T-cell (primary cell): ENCODE measurements around the gene TWIST2. TPM values are rescaled to one million over a fixed set of nuclear protein-coding genes. Genes with fewer than 3 reads are reported as not detected.

Source experiments
- ATAC-seq, 4 experiments: fragments of 200-7000 bp in 3 of 4; fragments of 150-1000 bp in 1 of 4; cut with Tn5 transposase; replicated peaks in 1 of 4; 1 replicate in 3 of 4; 2 replicates in 1 of 4; pipeline ENCODE4 v1.10.0; 2021; ENCODE audit warnings: moderate library complexity in 3 of 4, mild to moderate bottlenecking in 2 of 4, moderate number of reproducible peaks in 1 of 4
- CTCF ChIA-PET, 2 donors: fragments of 300-600 bp; sonication (Branson Sonifier 250); formaldehyde crosslinking; loops; one replicate each; lab custom pipeline; 2022; ENCODE audit warnings: antibody characterized with exemption in 2 of 2; lab: Charles Lee
- POLR2A ChIA-PET, 2 donors: fragments of 300-600 bp; sonication (Branson Sonifier 250); formaldehyde crosslinking; loops; one replicate each; lab custom pipeline; 2022; ENCODE audit warnings: antibody characterized with exemption in 2 of 2; lab: Charles Lee
- DNase-seq, 35 experiments: peaks; one replicate each; pipeline versions ENCODE4 v3.0.0 to v3.0.0-alpha.2; 2013 to 2023
- H3K27ac ChIP-seq: one replicate; pipeline ENCODE4 v1.5.1; 2013; ENCODE audit warnings: low read length
- H3K27me3 ChIP-seq, 2 experiments: replicated peaks in 1 of 2; 1 replicate in 1 of 2; 2 replicates in 1 of 2; pipeline versions ENCODE4 v1.6.1 to v1.7.0; 2013; ENCODE audit warnings: low read length in 1 of 2, mixed read lengths in 1 of 2; ENCODE audit not compliant: control insufficient read depth in 2 of 2, insufficient read depth in 2 of 2; ENCODE audit errors: extremely low read depth in 1 of 2
- H3K36me3 ChIP-seq, 2 donors: 1 replicate in 1 of 2; 2 replicates in 1 of 2; pipeline versions ENCODE4 v1.6.1 to v1.7.0; 2013; ENCODE audit warnings: low read length in 1 of 2; ENCODE audit not compliant: control insufficient read depth in 2 of 2, insufficient read depth in 1 of 2; ENCODE audit errors: extremely low read depth in 1 of 2
- H3K4me1 ChIP-seq, 2 experiments: 1 replicate in 1 of 2; 2 replicates in 1 of 2; pipeline versions ENCODE4 v1.6.1 to v1.7.0; 2013; ENCODE audit warnings: low read length in 2 of 2, mixed read lengths in 1 of 2; ENCODE audit not compliant: insufficient read depth in 2 of 2, control insufficient read depth in 1 of 2; ENCODE audit errors: extremely low read depth in 1 of 2
- H3K4me3 ChIP-seq, 2 donors: 1 replicate in 1 of 2; 2 replicates in 1 of 2; pipeline versions ENCODE4 v1.5.1 to v1.7.0; 2013; ENCODE audit warnings: mild to moderate bottlenecking in 2 of 2, low read length in 1 of 2, moderate library complexity in 1 of 2; ENCODE audit not compliant: control insufficient read depth in 1 of 2; ENCODE audit errors: extremely low read depth in 1 of 2
- H3K9me3 ChIP-seq: 2 replicates; pipeline ENCODE4 v1.7.0; 2013
- H3K27ac Mint-ChIP-seq, 2 donors: one replicate each; pipeline ENCODE4 v1.8.0; 2020 to 2021; ENCODE audit warnings: mild to moderate bottlenecking in 2 of 2, mixed read lengths in 2 of 2
- H3K27me3 Mint-ChIP-seq, 2 donors: one replicate each; pipeline ENCODE4 v1.8.0; 2021 to 2022; ENCODE audit warnings: mixed read lengths in 2 of 2
- H3K36me3 Mint-ChIP-seq: one replicate; pipeline ENCODE4 v1.8.0; 2021; ENCODE audit warnings: mixed read lengths
- H3K4me1 Mint-ChIP-seq, 3 donors: one replicate each; pipeline ENCODE4 v1.8.0; 2020 to 2022; ENCODE audit warnings: mixed read lengths in 3 of 3, mild to moderate bottlenecking in 1 of 3
- H3K4me3 Mint-ChIP-seq, 3 donors: one replicate each; pipeline ENCODE4 v1.8.0; 2020 to 2022; ENCODE audit warnings: mild to moderate bottlenecking in 3 of 3, mixed read lengths in 3 of 3, moderate library complexity in 3 of 3
- H3K9me3 Mint-ChIP-seq, 3 donors: one replicate each; pipeline ENCODE4 v1.8.0; 2020 to 2022; ENCODE audit warnings: mixed read lengths in 3 of 3
- whole genome bisulfite sequencing: methylation state at CpG from one replicate; pipeline ENCODE4 v1.1.5; 2013; ENCODE audit warnings: missing lambda C conversion rate; ENCODE audit not compliant: insufficient coverage; 5-methylcytosine and 5-hydroxymethylcytosine counted together
- total RNA-seq, 35 experiments: library from RNA in 6 of 35; stranded (reverse) in 6 of 35; fragments of 120-200 nt in 1 of 35; gene quantifications; one replicate each; pipeline versions ENCODE4 v1.2.1 to v1.2.4 and lab custom pipeline; 2013 to 2026

Gene TWIST2
- total RNA-seq, 5 donors from 2014 or later (not counting 1 experiment from before 2014, with no cell fraction given) = not detected

DNA sequence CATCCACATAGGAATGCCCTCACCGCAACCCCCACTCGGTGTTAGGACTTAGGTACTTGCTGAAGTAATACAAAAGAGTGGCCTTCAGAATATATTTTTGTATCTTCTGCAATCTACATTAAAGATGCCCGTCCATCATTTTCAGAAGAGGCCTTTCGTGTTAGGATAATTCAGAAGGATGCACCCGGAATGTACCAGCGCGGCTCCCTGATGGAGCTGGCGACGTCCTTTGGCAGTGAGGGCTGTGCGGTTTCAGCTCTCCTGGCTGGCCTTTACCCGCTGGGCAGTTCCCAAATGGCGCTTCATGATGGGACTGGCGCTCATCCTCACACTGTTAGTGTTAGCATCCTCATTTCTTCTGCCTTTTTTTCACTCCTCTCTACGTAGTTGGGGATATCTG, 15.3 kb downstream of the TWIST2 start:
- no peaks in the 10 kb centered on the region for H3K36me3 Mint-ChIP-seq
- no peaks in the 10 kb centered on the region for H3K4me1 ChIP-seq
- peaks cover 14 to 27% of the 10 kb centered on the region in 2 donors for H3K27me3 Mint-ChIP-seq
- H3K9me3 Mint-ChIP-seq = no peaks in the 10 kb centered on the region
- ChIA-PET POLR2A (no interaction called here), CTCF (no interaction called here)
- DNase-seq (no peak), ATAC-seq (no peak)
- no peaks in the 10 kb centered on the region for H3K4me1 Mint-ChIP-seq
- H3K4me3 ChIP-seq = no peak overlapping the region
- H3K27ac ChIP-seq = no peak overlapping the region
- no peak overlapping the region for H3K27ac Mint-ChIP-seq
- no peaks in the 10 kb centered on the region for H3K9me3 ChIP-seq
- peaks cover 0 to 40% of the 10 kb centered on the region in 2 experiments for H3K27me3 ChIP-seq
- H3K36me3 ChIP-seq = no peaks in the 10 kb centered on the region
- H3K4me3 Mint-ChIP-seq = no peak overlapping the region
- 96% methylated on average over 10 of the region's 14 CpGs for WGBS

DNA sequence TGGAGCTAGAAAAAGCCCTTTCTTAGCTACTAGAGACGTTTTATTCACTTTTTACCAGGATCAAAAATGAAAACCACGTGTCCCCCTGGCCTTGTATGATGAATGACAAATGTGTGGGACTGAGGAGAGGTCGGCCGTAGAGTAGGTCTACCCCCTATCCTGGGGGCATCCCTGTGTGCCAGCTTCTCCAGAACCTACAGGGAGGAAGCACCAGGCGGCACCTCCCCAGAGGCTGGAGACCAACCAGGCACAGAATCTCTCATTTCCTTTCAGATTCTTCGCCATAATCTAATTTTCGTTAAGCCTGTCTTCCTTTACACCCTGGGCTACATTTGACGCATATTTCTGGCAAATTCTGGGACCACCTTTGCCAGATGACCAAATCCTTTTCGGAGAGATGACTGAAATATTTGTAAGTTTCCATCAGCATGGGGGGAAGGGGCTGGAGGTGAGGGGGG, 15.9 kb downstream of the TWIST2 start:
- peaks cover 10 to 22% of the 10 kb centered on the region in 2 donors for H3K27me3 Mint-ChIP-seq
- H3K4me1 Mint-ChIP-seq = no peaks in the 10 kb centered on the region
- POLR2A ChIA-PET = no interaction called here

DNA sequence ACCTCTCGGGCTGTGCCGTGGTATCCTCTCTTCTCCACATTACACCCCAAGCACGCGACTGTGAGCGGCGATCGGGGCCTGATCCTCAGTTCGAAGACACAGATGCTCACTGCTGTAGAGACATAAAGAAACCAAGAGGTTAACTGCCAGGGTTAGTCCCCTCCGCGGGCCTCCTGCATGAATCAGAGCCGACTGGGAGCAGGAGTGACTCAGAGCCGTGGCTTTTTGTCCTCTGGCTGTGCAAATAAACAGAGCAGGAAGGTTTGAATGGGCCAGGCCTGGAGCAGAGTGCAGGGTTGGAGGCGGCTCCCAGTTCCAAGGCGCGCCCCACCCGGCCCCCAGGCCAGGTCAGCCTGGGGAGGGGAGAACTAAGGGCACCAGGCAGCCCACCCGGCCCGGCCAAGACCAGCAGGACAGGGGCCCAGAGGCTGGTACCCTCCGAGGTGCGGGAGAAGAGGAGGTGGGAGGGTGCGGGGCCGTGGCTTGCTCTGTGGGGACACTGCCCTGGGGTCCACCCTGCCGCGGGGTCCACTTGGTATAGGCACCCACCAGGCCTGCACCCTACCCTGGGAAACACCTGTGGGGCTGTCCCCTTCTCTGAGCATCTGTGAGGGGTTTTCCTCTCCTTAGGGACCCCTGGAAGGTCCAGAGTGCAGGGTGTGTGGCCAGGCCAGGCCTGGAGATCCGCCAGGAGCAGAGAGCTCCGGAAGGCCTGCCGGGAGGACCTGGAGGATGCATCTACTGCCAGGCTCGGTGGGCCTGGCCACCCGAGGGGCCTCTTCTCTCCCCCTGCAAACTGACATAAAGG, 16.5 kb downstream of the TWIST2 start:
- no peak overlapping the region for H3K4me3 Mint-ChIP-seq
- no peak overlapping the region for H3K27ac Mint-ChIP-seq
- Histone ChIP-seq H3K4me3 (no peak overlapping the region), H3K27ac (no peak overlapping the region), H3K27me3 (peaks cover 0 to 41% of the 10 kb centered on the region in 2 experiments), H3K9me3 (no peaks in the 10 kb centered on the region), H3K4me1 (no peaks in the 10 kb centered on the region), H3K36me3 (no peaks in the 10 kb centered on the region)
- peaks cover 9 to 20% of the 10 kb centered on the region in 2 donors for H3K27me3 Mint-ChIP-seq
- H3K9me3 Mint-ChIP-seq = no peaks in the 10 kb centered on the region
- 59% methylated on average over 21 of the region's 29 CpGs for WGBS
- DNase-seq = no peak
- H3K4me1 Mint-ChIP-seq = no peaks in the 10 kb centered on the region
- CTCF ChIA-PET = no interaction called here
- ATAC-seq = peak in 1 of 4 experiments; percentile 6
- POLR2A ChIA-PET = no interaction called here
- no peaks in the 10 kb centered on the region for H3K36me3 Mint-ChIP-seq

More for the DNA sequence above, 15.9 kb downstream of the TWIST2 start:
- Mint-ChIP-seq H3K9me3 (no peaks in the 10 kb centered on the region), H3K36me3 (no peaks in the 10 kb centered on the region), H3K27ac (no peak overlapping the region), H3K4me3 (no peak overlapping the region)
- no peaks in the 10 kb centered on the region for H3K9me3 ChIP-seq
- 76% methylated on average over 3 of the region's 9 CpGs for WGBS
- ATAC-seq (no peak), DNase-seq (no peak)
- no peak overlapping the region for H3K4me3 ChIP-seq
- peaks cover 0 to 43% of the 10 kb centered on the region in 2 experiments for H3K27me3 ChIP-seq
- CTCF ChIA-PET = no interaction called here
- no peaks in the 10 kb centered on the region for H3K36me3 ChIP-seq
- H3K27ac ChIP-seq = no peak overlapping the region
- H3K4me1 ChIP-seq = no peaks in the 10 kb centered on the region

DNA sequence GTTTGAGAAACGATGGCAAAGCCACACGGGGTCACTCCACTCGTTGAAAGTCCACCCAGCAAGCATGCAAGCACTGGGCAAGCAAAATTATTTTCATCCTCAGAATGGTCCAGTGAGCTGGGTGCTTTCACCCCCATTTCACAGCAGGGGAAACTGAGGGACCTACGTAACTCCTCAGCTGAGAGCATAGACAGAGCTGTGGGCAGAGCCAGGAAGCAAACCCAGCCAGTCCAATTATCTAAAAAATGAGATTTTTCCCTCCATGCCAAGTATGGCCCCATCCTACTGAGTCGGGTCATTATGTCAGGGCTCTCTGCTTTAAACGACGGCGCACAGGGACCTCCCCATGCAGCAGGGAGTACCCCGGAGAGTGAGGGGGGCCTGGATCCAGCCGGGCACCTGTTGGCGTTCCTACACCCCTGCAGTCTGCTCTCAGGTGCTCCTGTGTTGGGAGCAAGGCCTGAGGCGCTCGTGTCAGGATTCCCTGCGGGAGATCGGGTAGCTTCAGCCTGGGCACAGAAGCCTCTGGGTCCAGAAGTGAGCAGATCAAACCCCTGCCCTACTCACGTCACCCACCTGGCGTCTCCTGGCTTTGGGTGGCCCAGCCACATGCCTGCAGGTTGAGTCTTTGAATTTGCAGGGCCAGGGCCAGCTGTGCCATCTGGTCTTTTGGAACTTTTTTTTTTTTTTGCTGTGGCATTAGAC, 17.3 kb downstream of the TWIST2 start:
- no peak overlapping the region for H3K4me3 Mint-ChIP-seq
- Histone ChIP-seq H3K4me1 (no peaks in the 10 kb centered on the region), H3K27me3 (peaks cover 0 to 36% of the 10 kb centered on the region in 2 experiments), H3K4me3 (no peak overlapping the region), H3K9me3 (no peaks in the 10 kb centered on the region), H3K36me3 (no peaks in the 10 kb centered on the region), H3K27ac (no peak overlapping the region)
- no peaks in the 10 kb centered on the region for H3K36me3 Mint-ChIP-seq
- H3K27me3 Mint-ChIP-seq = peaks cover 9 to 20% of the 10 kb centered on the region in 2 donors
- no peaks in the 10 kb centered on the region for H3K4me1 Mint-ChIP-seq
- no peaks in the 10 kb centered on the region for H3K9me3 Mint-ChIP-seq
- no peak for DNase-seq
- WGBS = 81% methylated on average over 17 of the region's 17 CpGs
- no peak overlapping the region for H3K27ac Mint-ChIP-seq
- ChIA-PET CTCF (no interaction called here), POLR2A (no interaction called here)
- no peak for ATAC-seq

DNA sequence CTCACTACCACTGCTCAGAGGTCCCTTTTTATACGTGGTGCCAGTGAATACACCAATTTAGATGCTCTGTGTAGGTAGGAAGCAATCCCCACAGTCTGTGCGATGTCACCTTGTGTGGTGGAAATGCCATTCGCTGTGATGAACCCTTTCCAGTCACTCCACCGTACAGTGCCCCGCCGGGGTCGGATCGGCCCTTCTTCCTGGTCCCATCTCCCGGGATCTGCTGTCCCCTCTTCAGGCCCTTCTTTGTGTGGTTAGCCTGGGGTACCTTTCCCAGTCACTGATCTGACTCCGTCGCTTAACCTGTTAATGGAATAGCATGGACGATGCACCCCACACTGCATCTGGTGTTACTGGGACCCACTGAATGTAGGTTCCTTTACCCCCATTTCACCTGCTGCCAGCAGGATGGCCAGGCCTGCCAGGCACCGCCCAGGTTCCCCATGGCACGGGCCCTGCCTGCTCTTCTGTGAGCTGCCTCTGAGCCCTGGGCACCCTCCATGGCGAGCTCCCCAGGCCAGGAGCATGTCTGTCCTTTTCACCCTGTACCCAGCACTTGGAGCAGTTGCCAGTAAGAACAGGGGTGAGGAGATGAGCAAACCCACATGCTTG, 18.0 kb downstream of the TWIST2 start:
- ChIA-PET CTCF (no interaction called here), POLR2A (no interaction called here)
- DNase-seq (no peak), ATAC-seq (no peak)
- H3K4me1 ChIP-seq = no peaks in the 10 kb centered on the region
- H3K4me3 ChIP-seq = no peak overlapping the region
- H3K36me3 Mint-ChIP-seq = no peaks in the 10 kb centered on the region
- H3K27me3 ChIP-seq = peaks cover 0 to 33% of the 10 kb centered on the region in 2 experiments
- no peaks in the 10 kb centered on the region for H3K9me3 ChIP-seq
- H3K4me3 Mint-ChIP-seq = no peak overlapping the region
- H3K36me3 ChIP-seq = no peaks in the 10 kb centered on the region
- H3K27ac Mint-ChIP-seq = no peak overlapping the region
- H3K27ac ChIP-seq = no peak overlapping the region
- H3K27me3 Mint-ChIP-seq = peaks cover 9 to 17% of the 10 kb centered on the region in 2 donors
- 98% methylated on average over 14 of the region's 15 CpGs for WGBS
- H3K4me1 Mint-ChIP-seq = no peaks in the 10 kb centered on the region
- H3K9me3 Mint-ChIP-seq = no peaks in the 10 kb centered on the region

DNA sequence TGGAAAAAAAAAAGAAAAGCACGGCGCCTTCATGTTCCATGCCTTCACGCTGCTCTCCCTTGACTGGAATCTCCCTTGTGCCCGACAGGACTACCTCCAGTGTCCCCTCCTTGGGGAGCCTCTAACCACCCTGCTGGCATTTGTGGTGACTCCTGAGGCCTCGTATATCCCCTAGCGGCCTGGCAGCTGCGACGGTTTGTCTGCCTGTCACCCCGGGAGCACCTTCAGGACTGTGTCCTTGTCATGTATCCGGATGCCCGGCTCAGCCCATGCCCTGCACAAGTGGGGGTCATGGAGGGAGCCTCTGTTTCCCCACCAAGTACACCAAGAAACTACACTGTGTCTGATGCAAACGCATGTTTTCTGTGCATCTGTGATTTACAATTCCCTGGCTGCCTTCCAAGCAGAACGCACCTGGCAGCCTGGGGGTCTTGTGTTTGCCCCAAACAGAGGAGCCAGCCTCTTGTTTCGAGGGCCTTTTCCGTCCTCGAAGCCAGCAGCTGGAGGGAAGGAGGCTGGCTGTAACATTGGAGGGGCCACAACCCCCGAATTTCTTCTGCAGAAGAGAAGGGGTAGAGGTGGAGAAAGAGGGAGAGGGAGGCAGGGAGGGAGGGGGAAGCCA, 18.9 kb downstream of the TWIST2 start:
- H3K4me3 Mint-ChIP-seq = no peak overlapping the region
- ATAC-seq (no peak), DNase-seq (no peak)
- no peak overlapping the region for H3K4me3 ChIP-seq
- H3K9me3 ChIP-seq = no peaks in the 10 kb centered on the region
- no peaks in the 10 kb centered on the region for H3K4me1 ChIP-seq
- H3K27me3 ChIP-seq = peaks cover 0 to 26% of the 10 kb centered on the region in 2 experiments
- no peak overlapping the region for H3K27ac ChIP-seq
- POLR2A ChIA-PET = no interaction called here
- peaks cover 7 to 14% of the 10 kb centered on the region in 2 donors for H3K27me3 Mint-ChIP-seq
- H3K27ac Mint-ChIP-seq = no peak overlapping the region
- WGBS = 57% methylated on average over 10 of the region's 17 CpGs
- CTCF ChIA-PET = no interaction called here
- no peaks in the 10 kb centered on the region for H3K36me3 ChIP-seq
- no peaks in the 10 kb centered on the region for H3K9me3 Mint-ChIP-seq
- no peaks in the 10 kb centered on the region for H3K36me3 Mint-ChIP-seq
- no peaks in the 10 kb centered on the region for H3K4me1 Mint-ChIP-seq
